ENCODE measurements around the gene NPR1.

GRCh38 chr1:153639280-153639679 lies 39.2 kb upstream of the NPR1 start:
- TF ChIP-seq CTCF (IDR thresholded peaks at IDR 0.05; ENCODE audit: extremely low read depth in 1 of 2, insufficient read depth in 1 of 2, low read depth in 1 of 2, low read length in 2 of 2) (no peak), POLR2A (IDR thresholded peaks at IDR 0.05; ENCODE audit: low read depth, low read length) (no peak), EZH2 (IDR thresholded peaks at IDR 0.05; ENCODE audit: borderline replicate concordance, low read depth, low read length, severe bottlenecking) (no peak)
